Measurements from ENCODE around the gene LDLRAD4.
A peak's percentile ranks its signal among the peaks of the same experiment; 100 is the strongest.

LDLRAD4 gene

GRCh38 chr18:13461936-13462335 lies 243.4 kb downstream of the LDLRAD4 start:
- Histone ChIP-seq H3K4me1 (ENCODE audit: insufficient read depth, low read length) (peaks cover 91% of the 10 kb centered on the region), H3K9me3 (ENCODE audit: insufficient read depth, low read length, severe bottlenecking) (no peaks in the 10 kb centered on the region), H3K79me2 (ENCODE audit: insufficient read depth, low read length) (peaks cover 100% of the 10 kb centered on the region), H3K36me3 (ENCODE audit: insufficient read depth, low read length) (peaks cover 45% of the 10 kb centered on the region), H2AFZ (ENCODE audit: low read depth, low read length) (no peak overlapping the region), H3K4me3 (ENCODE audit: low read depth in 1 of 2, low read length in 2 of 2) (no peak overlapping the region), H4K20me1 (ENCODE audit: insufficient read depth, low read length) (peaks cover 28% of the 10 kb centered on the region), H3K9ac (ENCODE audit: low read depth, low read length) (peak overlapping the region; percentile 14; the same call in 1 of the 2 replicates), H3K27me3 (ENCODE audit: insufficient read depth, low read length, poor library complexity) (no peaks in the 10 kb centered on the region), H3K27ac (ENCODE audit: low read length) (peak overlapping the region; percentile 74), H3K4me2 (ENCODE audit: insufficient read depth, low read length) (no peak overlapping the region)
- DNase-seq (no peak), ATAC-seq (ENCODE audit: insufficient read depth, low read depth) (no peak)
- TF ChIP-seq EZH2 (IDR thresholded peaks at IDR 0.05; ENCODE audit: borderline replicate concordance, low read depth, low read length, severe bottlenecking) (no peak), CTCF (IDR thresholded peaks at IDR 0.05; ENCODE audit: borderline replicate concordance, extremely low read depth, low read length, poor library complexity, severe bottlenecking) (no peak)

GRCh38 chr18:13462686-13463085 lies 244.1 kb downstream of the LDLRAD4 start:
- TF ChIP-seq CTCF (IDR thresholded peaks at IDR 0.05; ENCODE audit: borderline replicate concordance, extremely low read depth, low read length, poor library complexity, severe bottlenecking) (no peak), EZH2 (IDR thresholded peaks at IDR 0.05; ENCODE audit: borderline replicate concordance, low read depth, low read length, severe bottlenecking) (no peak)
- peaks cover 84% of the 10 kb centered on the region for H3K4me1 ChIP-seq (ENCODE audit: insufficient read depth, low read length)
- H3K36me3 ChIP-seq (ENCODE audit: insufficient read depth, low read length), result peaks cover 39% of the 10 kb centered on the region
- DNase-seq, result no peak
- ATAC-seq (ENCODE audit: insufficient read depth, low read depth), result no peak
- H3K4me3 ChIP-seq (ENCODE audit: low read depth in 1 of 2, low read length in 2 of 2), result no peak overlapping the region
- peaks cover 100% of the 10 kb centered on the region for H3K79me2 ChIP-seq (ENCODE audit: insufficient read depth, low read length)
- no peaks in the 10 kb centered on the region for H3K9me3 ChIP-seq (ENCODE audit: insufficient read depth, low read length, severe bottlenecking)
- no peaks in the 10 kb centered on the region for H3K27me3 ChIP-seq (ENCODE audit: insufficient read depth, low read length, poor library complexity)
- no peak overlapping the region for H2AFZ ChIP-seq (ENCODE audit: low read depth, low read length)
- H3K27ac ChIP-seq (ENCODE audit: low read length), result peak overlapping the region; percentile 74
- peaks cover 21% of the 10 kb centered on the region for H4K20me1 ChIP-seq (ENCODE audit: insufficient read depth, low read length)
- peak overlapping the region; percentile 67 for H3K4me2 ChIP-seq (ENCODE audit: insufficient read depth, low read length)
- H3K9ac ChIP-seq (ENCODE audit: low read depth, low read length), result peak overlapping the region; percentile 50; the same call in 1 of the 2 replicates

- H3K9me3 ChIP-seq (ENCODE audit: insufficient read depth, low read length, severe bottlenecking), result no peaks in the 10 kb centered on the region
- no peak for TF ChIP-seq CTCF (IDR thresholded peaks at IDR 0.05; ENCODE audit: borderline replicate concordance, extremely low read depth, low read length, poor library complexity, severe bottlenecking)
- no peak for TF ChIP-seq EZH2 (IDR thresholded peaks at IDR 0.05; ENCODE audit: borderline replicate concordance, low read depth, low read length, severe bottlenecking)
Measured at GRCh38 chr18:13463526-13464210, 245.1 kb downstream of the LDLRAD4 start.

More at GRCh38 chr18:13463526-13464210, 245.1 kb downstream of the LDLRAD4 start:
- H2AFZ ChIP-seq (ENCODE audit: low read depth, low read length), result no peak overlapping the region
- H3K4me1 ChIP-seq (ENCODE audit: insufficient read depth, low read length), result peaks cover 74% of the 10 kb centered on the region
- peaks cover 15% of the 10 kb centered on the region; the same call in 1 of the 2 replicates for H4K20me1 ChIP-seq (ENCODE audit: insufficient read depth, low read length)
- H3K27ac ChIP-seq (ENCODE audit: low read length), result peak overlapping the region; percentile 74
- DNase-seq (no peak), ATAC-seq (ENCODE audit: insufficient read depth, low read depth) (no peak)
- no peaks in the 10 kb centered on the region for H3K27me3 ChIP-seq (ENCODE audit: insufficient read depth, low read length, poor library complexity)
- H3K9ac ChIP-seq (ENCODE audit: low read depth, low read length), result peak overlapping the region; percentile 50
- peak overlapping the region; percentile 67 for H3K4me2 ChIP-seq (ENCODE audit: insufficient read depth, low read length)
- H3K79me2 ChIP-seq (ENCODE audit: insufficient read depth, low read length), result peaks cover 95% of the 10 kb centered on the region
- peaks cover 30% of the 10 kb centered on the region for H3K36me3 ChIP-seq (ENCODE audit: insufficient read depth, low read length)
- H3K4me3 ChIP-seq (ENCODE audit: low read depth in 1 of 2, low read length in 2 of 2), result peak overlapping the region in 1 of 2 experiments; percentile 53; a peak in 2 of 4 replicates

Data from DND-41 (cell line).